HUDEP-2 (cell line): ENCODE data around the gene PLAC8L1.
A peak's percentile ranks its signal among the peaks of the same experiment; 100 is the strongest.

Experiments used
- DNase-seq, 76 experiments: peaks; one replicate each; lab custom pipeline; 2025; ENCODE audit not compliant: unreplicated experiment in 76 of 76; lab: John Stamatoyannopoulos, UW

Gene PLAC8L1

DNA sequence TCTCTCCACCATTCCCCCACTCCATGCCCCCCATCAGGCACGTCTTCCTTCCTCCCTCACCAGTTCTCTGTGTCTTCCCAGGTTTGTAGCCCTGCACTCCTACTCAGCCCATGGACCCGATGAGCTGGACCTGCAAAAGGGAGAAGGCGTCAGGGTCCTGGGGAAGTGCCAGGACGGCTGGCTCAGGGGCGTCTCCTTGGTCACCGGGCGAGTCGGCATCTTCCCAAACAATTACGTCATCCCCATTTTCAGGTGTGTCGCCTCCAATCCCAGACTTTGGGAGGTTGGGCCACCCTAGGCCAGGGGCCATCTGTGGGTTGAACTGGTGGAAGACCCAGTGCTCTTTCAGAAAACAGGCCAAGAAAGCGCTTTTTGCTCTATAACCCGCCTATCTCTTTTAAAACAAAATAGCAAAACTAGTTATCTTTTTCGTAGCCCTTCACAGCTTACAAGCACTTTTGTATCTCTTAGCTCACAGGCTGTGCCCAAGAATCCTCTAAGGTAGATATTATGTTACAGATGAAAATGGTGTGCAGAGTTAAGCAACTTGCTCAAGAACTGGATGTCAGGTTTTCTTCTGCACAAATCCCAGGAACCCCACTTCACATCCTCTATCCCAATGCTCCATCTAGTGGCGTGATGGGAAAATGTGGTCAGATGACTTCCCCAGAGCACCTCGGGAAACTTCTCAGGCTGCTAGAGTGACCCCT, 56.2 kb downstream of the PLAC8L1 start:
- DNase-seq, result peak in 56 of 76 experiments; percentile 4 to 65 (median 29)

DNA sequence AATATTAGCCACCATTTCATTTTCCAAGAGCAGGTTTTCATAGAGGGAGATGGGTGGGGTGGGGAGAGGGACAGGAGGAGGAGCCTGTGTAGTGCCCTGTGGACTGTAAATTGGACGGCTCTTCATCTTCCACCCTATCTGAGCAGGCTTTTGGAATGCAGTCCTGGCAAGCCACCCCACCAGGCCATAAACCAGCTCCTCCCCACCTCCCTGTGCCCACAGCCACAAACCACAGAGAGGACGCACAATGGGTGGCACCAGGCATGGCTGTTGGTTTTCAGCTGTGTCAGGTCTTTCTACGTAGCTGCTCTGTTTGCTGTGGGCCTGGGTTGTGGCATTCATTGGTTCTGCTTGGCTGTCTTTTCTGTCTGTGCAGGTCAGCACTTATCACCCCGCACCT, 58.0 kb downstream of the PLAC8L1 start:
- peak in 11 of 76 experiments; percentile 2 to 28 (median 13) for DNase-seq

DNA sequence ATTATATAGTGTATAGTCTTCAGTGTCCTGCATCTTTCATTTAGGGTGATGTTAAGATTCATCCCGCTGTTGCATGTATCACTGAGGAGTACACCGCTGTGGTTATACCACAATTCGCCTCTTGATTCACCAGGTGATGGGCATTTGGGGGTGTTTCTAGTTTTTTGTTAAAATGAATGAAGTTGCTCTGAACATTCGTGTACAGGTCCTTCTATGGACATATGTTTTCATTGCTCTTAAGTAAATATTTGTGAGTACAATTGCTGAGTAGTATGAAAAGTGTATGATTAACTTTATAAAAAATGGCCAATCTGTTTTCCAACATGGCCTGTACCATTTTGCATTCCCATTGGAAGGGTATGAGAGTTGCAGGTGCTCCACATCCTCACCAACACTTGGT, 61.7 kb downstream of the PLAC8L1 start:
- no peak for DNase-seq

DNA sequence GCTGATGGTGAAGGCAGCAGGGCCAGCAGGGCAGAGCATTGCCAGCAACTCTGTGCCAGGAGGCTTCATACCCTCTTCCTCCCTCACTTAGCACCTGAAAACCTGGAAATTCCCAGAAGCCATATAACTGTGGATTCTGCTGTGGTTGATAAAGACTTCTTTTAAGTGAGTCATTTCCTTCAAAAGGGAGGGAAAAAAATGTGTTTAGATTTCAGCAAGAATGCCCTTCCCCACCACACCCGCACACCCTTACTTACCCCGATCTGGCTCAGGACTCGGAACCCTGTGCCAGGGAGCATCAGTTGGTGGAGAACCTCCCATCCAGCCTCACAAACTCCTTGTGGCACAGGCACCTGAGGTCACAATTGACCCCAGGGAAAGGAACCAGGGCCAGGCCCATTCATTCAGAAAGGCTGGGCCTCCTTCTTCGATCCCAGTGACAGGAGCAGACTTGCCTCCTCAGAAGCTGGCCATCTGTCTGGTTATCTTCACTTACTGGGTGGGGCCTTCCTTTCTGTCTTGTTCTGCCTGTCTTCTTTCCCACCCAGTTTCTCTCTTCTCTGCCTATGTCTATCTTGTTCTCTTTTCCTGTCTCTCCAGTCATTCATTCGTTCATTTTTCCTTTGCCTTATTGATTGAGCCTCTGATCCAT, 62.6 kb downstream of the PLAC8L1 start:
- peak in 70 of 76 experiments; percentile 9 to 82 (median 43) for DNase-seq

DNA sequence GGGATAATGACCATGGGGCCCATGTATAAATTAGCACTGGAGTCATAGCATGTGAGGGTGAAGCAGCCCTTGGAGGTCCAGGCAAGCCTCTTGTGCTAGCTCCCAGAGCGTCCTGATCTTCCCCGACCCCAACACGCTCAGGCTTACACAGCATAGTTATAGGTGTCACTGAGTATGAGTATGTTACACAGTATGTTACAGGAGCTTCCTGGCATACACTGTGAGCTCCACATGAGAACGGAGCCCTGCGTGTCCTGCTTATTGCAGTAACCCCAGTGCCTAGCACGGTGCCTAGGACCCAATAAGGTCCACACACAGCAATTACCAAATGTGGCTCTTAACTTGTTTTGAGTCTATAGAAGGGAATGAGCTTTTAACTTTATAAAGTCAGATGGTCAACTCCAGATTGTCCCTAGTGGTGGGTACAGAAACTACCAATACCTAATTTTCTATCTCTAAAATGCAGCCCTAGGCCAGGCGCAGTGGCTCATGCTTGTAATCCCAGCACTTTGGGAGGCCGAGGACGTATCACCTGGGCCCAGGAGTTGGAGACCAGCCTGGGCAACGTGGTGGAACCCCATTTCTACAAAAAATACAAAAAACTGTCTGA, 64.1 kb downstream of the PLAC8L1 start:
- DNase-seq, result peak in 34 of 76 experiments; percentile 3 to 65 (median 26)

DNA sequence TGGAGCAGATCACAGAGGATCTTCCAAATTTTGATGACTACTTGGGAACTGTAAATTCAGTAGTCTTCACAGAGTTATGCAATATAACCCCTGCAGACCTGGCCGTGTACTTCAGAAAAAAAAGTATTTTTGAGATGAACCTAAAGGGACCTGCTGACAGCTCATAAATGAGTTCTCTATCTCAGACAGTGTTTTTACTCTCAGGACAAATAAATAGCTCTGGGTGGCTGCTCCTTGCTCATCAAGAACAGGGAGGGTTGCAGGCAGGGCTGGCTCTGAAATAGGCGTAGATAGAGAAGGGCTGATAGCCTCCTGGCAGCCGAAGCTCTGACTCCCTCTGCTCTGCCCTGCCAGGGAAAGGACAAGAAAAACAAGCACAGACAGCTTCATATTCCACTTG, 64.8 kb downstream of the PLAC8L1 start:
- peak in 73 of 76 experiments; percentile 6 to 74 (median 46) for DNase-seq

DNA sequence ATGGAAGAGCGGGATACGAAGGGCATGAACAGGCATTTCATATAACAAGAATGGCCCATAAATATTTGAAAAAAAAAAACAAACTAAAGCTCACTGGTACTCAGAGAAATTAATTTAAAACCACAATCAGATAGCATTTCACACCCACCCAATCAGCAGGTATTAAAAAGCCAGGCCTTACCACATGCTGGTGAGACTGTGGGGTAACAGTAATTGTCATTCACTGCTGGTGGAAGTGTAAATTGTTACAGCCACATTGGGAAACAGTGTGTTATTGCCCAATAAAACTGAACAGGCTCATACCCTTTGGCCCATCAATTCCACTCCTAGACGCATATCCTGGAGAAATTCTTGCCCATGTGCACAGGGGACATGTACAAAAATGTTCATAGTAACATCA, 66.0 kb downstream of the PLAC8L1 start:
- DNase-seq, result no peak

DNA sequence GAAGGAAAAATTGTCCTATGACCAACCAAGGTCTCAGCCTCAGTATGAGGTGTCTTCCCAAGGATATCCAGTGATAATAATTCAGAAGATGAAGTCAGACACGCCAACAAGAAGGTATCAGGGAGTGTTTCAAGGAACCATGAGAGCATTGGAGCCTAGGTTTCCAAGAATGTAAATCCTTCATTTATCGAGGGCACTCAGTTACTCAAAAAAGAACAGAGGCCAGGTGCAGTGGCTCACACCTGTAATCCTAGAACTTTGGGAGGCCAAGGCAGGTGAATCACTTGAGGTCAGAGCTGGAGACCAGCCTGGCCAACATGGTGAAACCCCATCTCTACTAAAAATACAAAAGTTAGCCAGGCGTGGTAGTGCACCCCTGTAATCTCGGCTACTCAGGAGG, 70.8 kb downstream of the PLAC8L1 start:
- no peak for DNase-seq
